Measurements from ENCODE around the gene TNFRSF6B.
"Not testable (repeated sequence)": the region's sequence is repeated elsewhere in the genome, so short reads cannot be mapped to it uniquely, and the experiment has no call there.

TNFRSF6B gene

GRCh38 chr20:63663332-63664066, 33.0 kb upstream of the TNFRSF6B start:
- DNase-seq, result no peak

- no peak for DNase-seq
Observed at GRCh38 chr20:63664143-63664851, 32.2 kb upstream of the TNFRSF6B start.

- DNase-seq, result no peak
Observed at GRCh38 chr20:63664861-63665594, 31.4 kb upstream of the TNFRSF6B start.

- DNase-seq, result no peak
Observed at GRCh38 chr20:63665708-63666107, 30.7 kb upstream of the TNFRSF6B start.

GRCh38 chr20:63667858-63668257, 28.6 kb upstream of the TNFRSF6B start:
- DNase-seq, result no peak

- no peak for DNase-seq
Observed at GRCh38 chr20:63668351-63668750, 28.1 kb upstream of the TNFRSF6B start.

GRCh38 chr20:63671695-63672094, 24.8 kb upstream of the TNFRSF6B start:
- DNase-seq, result not testable (repeated sequence)

GRCh38 chr20:63672666-63673065, 23.8 kb upstream of the TNFRSF6B start:
- no peak for DNase-seq

- DNase-seq, result no peak
Observed at GRCh38 chr20:63673951-63674350, 22.5 kb upstream of the TNFRSF6B start.

- DNase-seq, result no peak
Observed at GRCh38 chr20:63675681-63676368, 20.6 kb upstream of the TNFRSF6B start.

- no peak for DNase-seq
Observed at GRCh38 chr20:63678071-63678470, 18.4 kb upstream of the TNFRSF6B start.

- no peak for DNase-seq
Observed at GRCh38 chr20:63678667-63679465, 17.6 kb upstream of the TNFRSF6B start.

- DNase-seq, result no peak
Observed at GRCh38 chr20:63679799-63680305, 16.6 kb upstream of the TNFRSF6B start.

- DNase-seq, result no peak
Observed at GRCh38 chr20:63680427-63680826, 16.0 kb upstream of the TNFRSF6B start.

- DNase-seq, result no peak
Observed at GRCh38 chr20:63680857-63681608, 15.4 kb upstream of the TNFRSF6B start.

- no peak for DNase-seq
Observed at GRCh38 chr20:63681609-63682142, 14.8 kb upstream of the TNFRSF6B start.

- DNase-seq, result no peak
Observed at GRCh38 chr20:63682384-63683139, 13.9 kb upstream of the TNFRSF6B start.

- DNase-seq, result no peak
Observed at GRCh38 chr20:63685269-63686026, 11.0 kb upstream of the TNFRSF6B start.

- no peak for DNase-seq
Observed at GRCh38 chr20:63686094-63686491, 10.4 kb upstream of the TNFRSF6B start.
